Activated naive CD4-positive, alpha-beta T cell treated with anti-CD3 and anti-CD28 coated beads for 36 hours (primary cell): ENCODE results near the gene GRID1. TPM values are rescaled to one million over a fixed set of nuclear protein-coding genes. Genes with fewer than 3 reads are reported as not detected.
"Not testable (repeated sequence)": the region's sequence is repeated elsewhere in the genome, so short reads cannot be mapped to it uniquely, and the experiment has no call there.

Experiments used
- CTCF ChIA-PET: fragments of 350-600 bp; sonication (Branson Sonifier 250); formaldehyde crosslinking; loops from one replicate; lab custom pipeline; 2021; ENCODE audit warnings: antibody characterized with exemption; lab: Charles Lee
- DNase-seq: peaks from one replicate; pipeline ENCODE4 v3.0.0-alpha.2; 2020
- H3K27ac Mint-ChIP-seq: one replicate; pipeline ENCODE4 v1.8.0; 2021; ENCODE audit warnings: mild to moderate bottlenecking, mixed read lengths
- H3K27me3 Mint-ChIP-seq: one replicate; pipeline ENCODE4 v1.8.0; 2021; ENCODE audit warnings: low read depth, mixed read lengths
- H3K36me3 Mint-ChIP-seq: one replicate; pipeline ENCODE4 v1.8.0; 2021; ENCODE audit warnings: low read depth, mixed read lengths
- H3K4me1 Mint-ChIP-seq: one replicate; pipeline ENCODE4 v1.8.0; 2021; ENCODE audit warnings: low read depth, mixed read lengths
- H3K4me3 Mint-ChIP-seq: one replicate; pipeline ENCODE4 v1.8.0; 2021; ENCODE audit warnings: mild to moderate bottlenecking, moderate library complexity, mixed read lengths
- H3K9me3 Mint-ChIP-seq: one replicate; pipeline ENCODE4 v1.8.0; 2021; ENCODE audit warnings: mixed read lengths
- intact Hi-C: fragments of 100-400 bp; cut with micrococcal nuclease; formaldehyde crosslinking; loops from one replicate; pipeline ENCODE4 v1.15.1; 2023
- total RNA-seq, 2 experiments: library from RNA; stranded (reverse); gene quantifications; one replicate each; pipeline ENCODE4 v1.2.3, GENCODE V29; 2021

The GRID1 gene
- total RNA-seq, 2 experiments from 2014 or later: not detected

- DNase-seq, H3K36me3 Mint-ChIP-seq, CTCF ChIA-PET, H3K4me3 Mint-ChIP-seq, intact Hi-C loops, H3K9me3 Mint-ChIP-seq, H3K27ac Mint-ChIP-seq, H3K27me3 Mint-ChIP-seq, H3K4me1 Mint-ChIP-seq: not testable (repeated sequence)
Measured at GRCh38 chr10:86095061-86095460, 271.5 kb downstream of the GRID1 start.

- H3K27ac Mint-ChIP-seq, H3K4me1 Mint-ChIP-seq, DNase-seq, H3K36me3 Mint-ChIP-seq, intact Hi-C loops, H3K4me3 Mint-ChIP-seq, H3K9me3 Mint-ChIP-seq: not testable (repeated sequence)
- peaks cover 14% of the 10 kb centered on the region for H3K27me3 Mint-ChIP-seq
- CTCF ChIA-PET: interaction anchor here (0.6 to 0.9 kb wide), 2 partner anchors 47 to 415 kb away, joined by 3 read pairs; no protein-coding TSS in a partner anchor
Measured at GRCh38 chr10:86092311-86092710, 274.3 kb downstream of the GRID1 start.

DNA sequence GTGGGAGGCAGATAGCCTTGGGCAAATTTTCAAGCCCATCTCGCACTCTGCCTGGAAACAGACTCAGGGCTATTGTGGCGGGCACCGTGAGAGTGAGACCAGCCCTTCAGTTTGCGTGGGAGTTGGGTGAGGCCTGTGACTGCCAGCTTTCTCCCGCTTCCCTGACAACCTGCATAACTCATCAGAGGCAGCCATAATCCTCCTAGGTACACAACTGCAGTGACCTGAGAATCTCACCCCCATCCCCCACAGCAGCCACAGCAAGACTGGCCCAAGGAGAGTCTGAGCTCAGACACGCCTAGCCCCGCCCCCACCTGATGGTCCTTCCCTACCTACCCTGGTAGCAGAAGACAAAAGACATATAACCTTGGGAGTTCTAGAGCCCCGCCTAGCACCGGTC, 275.4 kb downstream of the GRID1 start:
- Mint-ChIP-seq H3K9me3 (no peaks in the 10 kb centered on the region), H3K4me1 (no peaks in the 10 kb centered on the region), H3K27ac (no peak overlapping the region), H3K27me3 (peaks cover 14% of the 10 kb centered on the region), H3K4me3 (no peak overlapping the region), H3K36me3 (no peaks in the 10 kb centered on the region)
- DNase-seq: no peak
- intact Hi-C loops: no loop called here
- CTCF ChIA-PET: no interaction called here

DNA sequence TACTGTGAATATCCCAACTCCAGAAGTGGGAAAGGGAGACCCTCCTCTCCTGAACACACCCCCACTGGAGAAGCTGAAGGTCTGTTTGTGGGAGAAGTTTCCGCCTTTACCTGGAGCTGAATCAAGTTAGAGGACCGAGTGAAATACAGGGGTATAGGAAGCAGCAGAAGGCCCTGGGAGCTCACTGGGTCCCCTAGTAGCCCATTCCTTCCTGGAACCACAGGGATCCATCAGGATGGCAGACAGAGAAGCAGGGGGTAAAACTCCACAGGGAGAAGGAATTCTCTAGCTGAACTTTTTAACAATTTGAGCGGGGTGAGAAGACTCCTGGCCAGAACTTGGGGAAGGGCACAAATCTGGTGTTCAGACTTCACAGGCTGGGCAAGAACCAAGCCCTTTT, 275.8 kb downstream of the GRID1 start:
- Mint-ChIP-seq H3K4me1 (no peaks in the 10 kb centered on the region), H3K36me3 (no peaks in the 10 kb centered on the region), H3K9me3 (no peaks in the 10 kb centered on the region), H3K27ac (no peak overlapping the region), H3K4me3 (no peak overlapping the region), H3K27me3 (peaks cover 15% of the 10 kb centered on the region)
- intact Hi-C loops: no loop called here
- CTCF ChIA-PET: no interaction called here
- DNase-seq: no peak

DNA sequence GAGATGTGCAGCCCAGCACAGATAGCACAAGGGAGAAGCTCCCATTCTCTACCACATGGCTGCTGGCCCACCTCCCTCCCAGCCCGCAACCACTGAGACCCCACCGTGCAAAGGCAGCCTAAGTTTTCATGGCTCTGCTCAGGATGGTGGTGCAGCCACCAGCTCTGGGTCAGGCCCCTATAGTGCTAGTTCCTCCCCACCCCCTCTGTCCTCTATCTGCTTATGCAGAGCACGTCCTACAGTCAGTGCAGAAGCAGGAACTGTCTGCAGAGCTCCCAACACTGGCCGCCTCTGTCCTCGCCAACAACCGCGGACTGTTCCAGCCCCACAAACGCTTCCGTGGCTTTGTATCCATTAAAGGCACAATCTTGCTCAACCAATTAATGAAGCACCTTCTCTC, 278.9 kb downstream of the GRID1 start:
- Mint-ChIP-seq H3K27me3 (peaks cover 15% of the 10 kb centered on the region), H3K9me3 (no peaks in the 10 kb centered on the region)
- intact Hi-C loops: no loop called here

GRCh38 chr10:86086418-86086817, 280.2 kb downstream of the GRID1 start:
- Mint-ChIP-seq H3K36me3 (no peaks in the 10 kb centered on the region), H3K4me1 (no peaks in the 10 kb centered on the region), H3K27me3 (peaks cover 15% of the 10 kb centered on the region), H3K27ac (no peak overlapping the region), H3K4me3 (no peak overlapping the region), H3K9me3 (no peaks in the 10 kb centered on the region)
- intact Hi-C loops: no loop called here
- DNase-seq: no peak
- CTCF ChIA-PET: no interaction called here

More for the DNA sequence above, 278.9 kb downstream of the GRID1 start:
- H3K27ac Mint-ChIP-seq: no peak overlapping the region
- no peaks in the 10 kb centered on the region for H3K4me1 Mint-ChIP-seq
- H3K4me3 Mint-ChIP-seq: no peak overlapping the region
- H3K36me3 Mint-ChIP-seq: no peaks in the 10 kb centered on the region
- no peak for DNase-seq
- CTCF ChIA-PET: no interaction called here

GRCh38 chr10:86085686-86086085, 280.9 kb downstream of the GRID1 start:
- Mint-ChIP-seq H3K27ac (no peak overlapping the region), H3K9me3 (no peaks in the 10 kb centered on the region), H3K36me3 (no peaks in the 10 kb centered on the region), H3K27me3 (peaks cover 12% of the 10 kb centered on the region), H3K4me3 (no peak overlapping the region), H3K4me1 (no peaks in the 10 kb centered on the region)
- intact Hi-C loops: no loop called here
- CTCF ChIA-PET: interaction anchor here (0.8 kb wide), 1 partner anchor 84 kb away, joined by 3 read pairs; no protein-coding TSS in a partner anchor
- DNase-seq: no peak

DNA sequence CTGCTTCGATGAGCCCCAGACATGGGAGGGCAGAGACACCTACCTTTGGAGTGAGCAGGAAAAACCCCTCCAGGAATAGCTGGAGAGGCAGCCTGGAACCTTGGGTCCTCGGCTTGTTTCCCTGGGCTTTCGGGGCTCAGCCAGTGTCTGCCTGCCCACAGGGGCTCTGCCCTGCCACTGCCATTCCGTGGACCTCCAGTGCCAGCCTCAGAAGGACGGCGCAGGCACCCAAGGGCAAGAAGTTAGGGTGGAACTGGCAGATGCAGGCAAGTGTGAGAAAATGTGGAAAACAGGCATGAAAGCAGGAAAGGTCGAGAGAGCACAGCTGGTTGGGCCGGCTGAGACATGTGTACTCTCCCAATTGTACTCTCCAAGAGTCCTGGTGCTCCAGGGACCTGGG, 281.5 kb downstream of the GRID1 start:
- H3K9me3 Mint-ChIP-seq: no peaks in the 10 kb centered on the region
- peaks cover 10% of the 10 kb centered on the region for H3K27me3 Mint-ChIP-seq
- intact Hi-C loops: no loop called here
- no peak overlapping the region for H3K4me3 Mint-ChIP-seq
- no peak for DNase-seq
- no peaks in the 10 kb centered on the region for H3K4me1 Mint-ChIP-seq
- no peak overlapping the region for H3K27ac Mint-ChIP-seq
- CTCF ChIA-PET: interaction anchor here (0.8 kb wide), 1 partner anchor 84 kb away, joined by 3 read pairs; no protein-coding TSS in a partner anchor
- no peaks in the 10 kb centered on the region for H3K36me3 Mint-ChIP-seq

- peaks cover 10% of the 10 kb centered on the region for H3K27me3 Mint-ChIP-seq
- H3K9me3 Mint-ChIP-seq: no peaks in the 10 kb centered on the region
- H3K4me1 Mint-ChIP-seq: no peaks in the 10 kb centered on the region
- no peak overlapping the region for H3K4me3 Mint-ChIP-seq
- no peaks in the 10 kb centered on the region for H3K36me3 Mint-ChIP-seq
- intact Hi-C loops: no loop called here
- CTCF ChIA-PET: no interaction called here
- DNase-seq: no peak
- no peak overlapping the region for H3K27ac Mint-ChIP-seq
Measured at GRCh38 chr10:86084585-86084984, 282.0 kb downstream of the GRID1 start.

DNA sequence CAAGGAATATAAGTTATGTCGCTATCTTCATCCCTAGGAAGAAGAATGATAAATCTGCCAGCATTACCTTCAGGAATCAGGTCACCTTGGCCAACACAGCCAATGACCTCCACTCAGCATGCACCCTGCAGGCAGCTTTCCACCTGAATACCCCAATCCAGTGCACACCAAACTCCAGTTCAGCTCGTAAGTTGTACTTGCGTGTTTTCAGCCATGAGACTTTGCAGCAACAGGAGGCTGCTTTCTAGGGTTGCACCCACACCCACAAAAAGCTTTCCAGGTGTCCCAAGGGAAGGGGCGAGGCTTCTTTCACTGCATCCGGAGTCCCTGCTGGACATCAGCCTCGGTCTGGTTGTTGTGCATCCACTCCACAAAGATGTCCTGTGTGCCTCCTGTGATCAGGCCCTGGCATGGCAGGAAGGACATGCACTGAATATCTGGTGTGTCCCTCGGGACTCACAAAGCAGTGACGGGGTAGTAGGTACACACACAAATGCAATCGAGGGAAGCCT, 282.9 kb downstream of the GRID1 start:
- Mint-ChIP-seq H3K36me3 (no peaks in the 10 kb centered on the region), H3K4me1 (no peaks in the 10 kb centered on the region), H3K4me3 (no peak overlapping the region), H3K27me3 (peaks cover 6% of the 10 kb centered on the region), H3K9me3 (no peaks in the 10 kb centered on the region), H3K27ac (no peak overlapping the region)
- CTCF ChIA-PET: no interaction called here
- intact Hi-C loops: no loop called here
- DNase-seq: no peak

DNA sequence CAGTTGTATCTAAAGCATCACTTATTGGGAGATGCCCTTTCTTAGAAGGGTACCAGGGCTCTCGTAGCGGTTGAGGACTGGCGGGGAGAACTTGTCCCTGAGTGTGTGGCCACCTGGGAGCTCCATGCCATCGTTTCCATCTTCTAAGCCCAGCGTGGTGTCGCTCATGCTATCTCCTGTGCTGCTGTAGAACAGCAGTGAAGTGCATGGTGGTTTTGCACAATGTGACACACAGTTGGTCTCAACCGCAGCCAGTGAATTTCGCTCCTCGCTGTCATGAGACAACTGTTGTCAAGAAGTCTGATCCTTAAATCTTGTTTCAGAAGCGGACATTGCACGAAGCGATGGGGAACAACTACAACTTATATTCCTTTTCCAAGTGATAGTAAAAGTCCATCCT, 283.4 kb downstream of the GRID1 start:
- peaks cover 6% of the 10 kb centered on the region for H3K27me3 Mint-ChIP-seq
- intact Hi-C loops: no loop called here
- H3K27ac Mint-ChIP-seq: no peak overlapping the region
- no peak overlapping the region for H3K4me3 Mint-ChIP-seq
- no peaks in the 10 kb centered on the region for H3K4me1 Mint-ChIP-seq
- no peak for DNase-seq
- no peaks in the 10 kb centered on the region for H3K9me3 Mint-ChIP-seq
- CTCF ChIA-PET: no interaction called here
- no peaks in the 10 kb centered on the region for H3K36me3 Mint-ChIP-seq

- no peaks in the 10 kb centered on the region for H3K9me3 Mint-ChIP-seq
- H3K27ac Mint-ChIP-seq: no peak overlapping the region
- peaks cover 2% of the 10 kb centered on the region for H3K27me3 Mint-ChIP-seq
- H3K4me1 Mint-ChIP-seq: no peaks in the 10 kb centered on the region
- CTCF ChIA-PET: no interaction called here
- intact Hi-C loops: no loop called here
- no peak for DNase-seq
- no peak overlapping the region for H3K4me3 Mint-ChIP-seq
- no peaks in the 10 kb centered on the region for H3K36me3 Mint-ChIP-seq
Measured at GRCh38 chr10:86082556-86082955, 284.0 kb downstream of the GRID1 start.

DNA sequence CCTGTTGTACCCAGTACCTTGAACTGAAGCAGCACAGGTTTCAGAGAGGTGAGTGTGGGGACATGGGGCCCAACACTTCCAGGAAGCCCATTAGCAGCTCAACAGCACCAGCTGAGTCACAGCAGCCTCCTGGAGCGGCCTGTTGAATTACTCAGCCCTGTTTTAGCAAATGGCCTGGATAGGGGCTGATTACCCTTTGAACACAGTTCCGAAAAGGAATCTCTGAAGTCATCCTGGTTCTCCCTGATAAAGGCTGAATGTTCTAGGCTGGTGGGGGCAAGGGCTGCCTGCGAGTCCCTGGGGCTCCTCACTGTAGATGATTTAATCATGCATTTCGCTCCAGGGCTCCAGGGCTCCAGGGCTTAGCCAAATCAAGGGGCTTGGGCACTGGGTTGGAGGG, 287.5 kb downstream of the GRID1 start:
- DNase-seq: no peak
- H3K4me3 Mint-ChIP-seq: no peak overlapping the region
- CTCF ChIA-PET: no interaction called here
- intact Hi-C loops: no loop called here
- peaks cover 4% of the 10 kb centered on the region for H3K27me3 Mint-ChIP-seq
- H3K36me3 Mint-ChIP-seq: no peaks in the 10 kb centered on the region
- H3K4me1 Mint-ChIP-seq: no peaks in the 10 kb centered on the region
- H3K9me3 Mint-ChIP-seq: no peaks in the 10 kb centered on the region
- no peak overlapping the region for H3K27ac Mint-ChIP-seq
